Endothelial cell of umbilical vein (primary cell): ENCODE data around the gene MT1G. TPM values are rescaled to one million over a fixed set of nuclear protein-coding genes. Genes with fewer than 3 reads are reported as not detected.

Source experiments
- BruUV-seq: library from RNA; stranded (reverse); fragments of 400-500 nt; replicated peaks from 2 replicates; lab custom pipeline; 2021; lab: Mats Ljungman, UMichigan
- CTCF ChIA-PET: fragments of 300-600, 350-600 bp; sonication (Branson Sonifier 250); formaldehyde crosslinking; loops from one replicate; lab custom pipeline; 2021; ENCODE audit warnings: antibody characterized with exemption, inconsistent platforms; lab: Charles Lee
- POLR2A ChIA-PET: fragments of 300-600, 350-600 bp; sonication (Branson Sonifier 250); formaldehyde crosslinking; loops from one replicate; lab custom pipeline; 2021; ENCODE audit warnings: antibody characterized with exemption, inconsistent platforms; lab: Charles Lee
- DNase-seq: peaks from one replicate; pipeline ENCODE4 v3.0.0-alpha.2; 2011; ENCODE audit warnings: low read depth, low spot score
- FAIRE-seq: peaks from 2 replicates; lab custom pipeline; 2011; peaks lifted over from hg19 to GRCh38; lab: Jason Lieb, UNC
- H2AFZ ChIP-seq: 2 replicates; pipeline ENCODE4 v1.6.0; 2012; ENCODE audit warnings: low read depth, low read length, control low read depth, inconsistent platforms
- H3K27ac ChIP-seq: 2 replicates; pipeline ENCODE4 v1.5.1; 2011; ENCODE audit warnings: low read depth, mild to moderate bottlenecking, control low read depth, low read length, moderate library complexity; ENCODE audit not compliant: insufficient read depth
- H3K27me3 ChIP-seq, 2 experiments: 2 replicates each; pipeline versions ENCODE4 v1.6.0 to v1.6.1; 2011; ENCODE audit warnings: low read length in 2 of 2, mixed read lengths in 1 of 2; ENCODE audit not compliant: control insufficient read depth in 2 of 2, insufficient read depth in 2 of 2
- H3K36me3 ChIP-seq, 2 experiments: 2 replicates in 1 of 2; 3 replicates in 1 of 2; pipeline ENCODE4 v1.5.1; 2011; ENCODE audit warnings: low read length in 2 of 2, mild to moderate bottlenecking in 1 of 2, moderate library complexity in 1 of 2; ENCODE audit not compliant: control insufficient read depth in 2 of 2, insufficient read depth in 2 of 2; ENCODE audit errors: extremely low read depth in 1 of 2
- H3K4me1 ChIP-seq: 3 replicates; pipeline ENCODE4 v1.5.1; 2011; ENCODE audit warnings: mild to moderate bottlenecking, low read length; ENCODE audit not compliant: control insufficient read depth, insufficient read depth; ENCODE audit errors: extremely low read depth
- H3K4me2 ChIP-seq: 2 replicates; pipeline ENCODE4 v1.6.1; 2011; ENCODE audit warnings: low read length, control low read depth, mixed read lengths; ENCODE audit not compliant: insufficient read depth
- H3K4me3 ChIP-seq, 3 experiments: fragments of 200-600 bp in 1 of 3; sonication (generic), shearing (Covaris generic) in 1 of 3; replicated peaks in 1 of 3; 2 replicates each; pipeline ENCODE4 v1.5.1; 2011 to 2016; ENCODE audit warnings: control low read depth in 3 of 3, low read length in 3 of 3, mild to moderate bottlenecking in 2 of 3, inconsistent platforms in 1 of 3, low read depth in 1 of 3, moderate library complexity in 1 of 3; ENCODE audit not compliant: insufficient read depth in 1 of 3
- H3K79me2 ChIP-seq: 2 replicates; pipeline ENCODE4 v1.6.0; 2012; ENCODE audit warnings: low read length, inconsistent platforms; ENCODE audit not compliant: control insufficient read depth, insufficient read depth
- H3K9ac ChIP-seq: replicated peaks from 2 replicates; pipeline ENCODE3; 2011; ENCODE audit warnings: low read length, control low read depth; ENCODE audit not compliant: insufficient read depth; ENCODE audit errors: extremely low read depth
- H3K9me1 ChIP-seq: replicated peaks from 3 replicates; pipeline ENCODE4 v1.6.0; 2011; ENCODE audit warnings: mild to moderate bottlenecking, low read length; ENCODE audit not compliant: control insufficient read depth, insufficient read depth; ENCODE audit errors: extremely low read depth
- H3K9me3 ChIP-seq: replicated peaks from 2 replicates; pipeline ENCODE4 v1.5.1; 2012; ENCODE audit warnings: low read length, inconsistent platforms; ENCODE audit not compliant: control insufficient read depth, insufficient read depth
- H4K20me1 ChIP-seq: replicated peaks from 2 replicates; pipeline ENCODE3; 2011; ENCODE audit warnings: mild to moderate bottlenecking, low read length; ENCODE audit not compliant: control insufficient read depth, insufficient read depth; ENCODE audit errors: extremely low read depth
- CTCF ChIP-seq, 2 donors: IDR thresholded peaks; 1 replicate in 1 of 2; 2 replicates in 1 of 2; pipeline ENCODE4 v1.5.1; 2011; ENCODE audit warnings: low read length in 2 of 2, mild to moderate bottlenecking in 2 of 2, moderate library complexity in 2 of 2, control low read depth in 1 of 2, inconsistent platforms in 1 of 2, low read depth in 1 of 2; ENCODE audit not compliant: insufficient read depth in 1 of 2; ENCODE audit errors: extremely low read depth in 1 of 2
- EZH2 ChIP-seq: IDR thresholded peaks from 2 replicates; pipeline ENCODE4 v1.6.1; 2012; ENCODE audit warnings: borderline replicate concordance, low read depth, mild to moderate bottlenecking, moderate library complexity, low read length, inconsistent platforms; ENCODE audit not compliant: severe bottlenecking
- FOS ChIP-seq: IDR thresholded peaks from 2 replicates; pipeline ENCODE4 v1.6.1; 2011; ENCODE audit warnings: mild to moderate bottlenecking, low read length, moderate library complexity, borderline replicate concordance; ENCODE audit not compliant: insufficient read depth
- GATA2 ChIP-seq: IDR thresholded peaks from 2 replicates; pipeline ENCODE4 v1.7.0; 2011; ENCODE audit warnings: low read depth, mild to moderate bottlenecking, moderate library complexity, mixed read lengths, low read length; ENCODE audit not compliant: insufficient read length, insufficient read depth
- MAX ChIP-seq: IDR thresholded peaks from 2 replicates; pipeline ENCODE4 v1.6.1; 2011; ENCODE audit not compliant: insufficient read depth, insufficient read length
- dilution Hi-C: fragments of 300-500 bp; cut with MboI; formaldehyde crosslinking; loops from one replicate; pipeline ENCODE4 v1.15.0; 2019; ENCODE audit warnings: low sequenced_read_pairs; ENCODE audit not compliant: extremely low pct_ligation_motif_present
- intact Hi-C: fragments of 100-400 bp; cut with micrococcal nuclease; formaldehyde crosslinking; loops from one replicate; pipeline ENCODE4 v1.10.0; 2022
- polyA plus RNA-seq, 4 experiments: library from polyadenylated mRNA; depleted of rRNA in 3 of 4; stranded (reverse) in 3 of 4; unstranded in 1 of 4; fragments of >200 nt; gene quantifications; 2 replicates each; pipeline versions ENCODE4 v1.2.1 to v1.2.3, GENCODE V29; 2011 to 2012; ENCODE audit warnings: missing spikeins in 1 of 4
- total RNA-seq: library from RNA; stranded (reverse); gene quantifications from 2 replicates; pipeline ENCODE4 v1.2.3, GENCODE V29; 2021

MT1G gene
- total and polyA plus RNA-seq, 2 donors (not counting 3 experiments of a cell fraction or from before 2014, with no cell fraction given), result not detected

- Histone ChIP-seq H3K4me1 (peaks cover 29% of the 10 kb centered on the region), H4K20me1 (no peaks in the 10 kb centered on the region), H3K27ac (no peak overlapping the region), H2AFZ (no peak overlapping the region), H3K79me2 (peaks cover 2% of the 10 kb centered on the region), H3K4me2 (no peak overlapping the region), H3K27me3 (no peaks in the 10 kb centered on the region), H3K9me1 (no peaks in the 10 kb centered on the region), H3K9ac (no peak overlapping the region), H3K9me3 (no peaks in the 10 kb centered on the region), H3K36me3 (no peaks in the 10 kb centered on the region), H3K4me3 (no peak overlapping the region)
- BruUV-seq, result no TSS peak
- intact Hi-C loops, result no loop called here
- TF ChIP-seq FOS (no peak), GATA2 (no peak), CTCF (IDR thresholded peaks at IDR 0.05; ENCODE audit: extremely low read depth in 1 of 2, insufficient read depth in 1 of 2, low read depth in 1 of 2, low read length in 2 of 2) (no peak), EZH2 (no peak), MAX (no peak)
- DNase-seq, result no peak
- ChIA-PET CTCF (interaction anchor here (0.9 kb wide), 1 partner anchor 10 kb away, joined by 3 read pairs; no protein-coding TSS in a partner anchor), POLR2A (no interaction called here)
- dilution Hi-C loops, result no loop called here
- FAIRE-seq, result no peak
These were observed 47.4 kb downstream of the MT1G start for GRCh38 chr16:56620339-56620897.
